Lung microvascular endothelial cell (primary cell): ENCODE data around the gene ANO4. TPM values are rescaled to one million over a fixed set of nuclear protein-coding genes. Genes with fewer than 3 reads are reported as not detected.
"Not testable (repeated sequence)": the region's sequence is repeated elsewhere in the genome, so short reads cannot be mapped to it uniquely, and the experiment has no call there.

Source experiments
- DNase-seq, 2 donors: peaks; one replicate each; pipeline versions ENCODE4 v3.0.0 to v3.0.0-alpha.2; 2010; ENCODE audit warnings: low read depth in 2 of 2
- total RNA-seq: library from RNA; depleted of rRNA; stranded (reverse); fragments of >200 nt; gene quantifications from 2 replicates; pipeline ENCODE4 v1.2.1, GENCODE V29; 2014

Gene ANO4
- total RNA-seq, 1 donor from 2014 or later: 0.99 TPM

- DNase-seq: no peak
These were observed 73.9 kb downstream of the ANO4 start for GRCh38 chr12:100868487-100868886.

GRCh38 chr12:100871195-100871734 lies 76.7 kb downstream of the ANO4 start:
- DNase-seq: no peak

GRCh38 chr12:100875156-100875555 lies 80.6 kb downstream of the ANO4 start:
- DNase-seq: no peak

- no peak for DNase-seq
These were observed 81.2 kb downstream of the ANO4 start for GRCh38 chr12:100875771-100876170.

- DNase-seq: peak in 1 of 2 donors; percentile 12
These were observed 83.2 kb downstream of the ANO4 start for GRCh38 chr12:100877776-100878175.

GRCh38 chr12:100895192-100895591 lies 100.6 kb downstream of the ANO4 start:
- no peak for DNase-seq

- no peak for DNase-seq
These were observed 101.6 kb downstream of the ANO4 start for GRCh38 chr12:100896192-100896591.

- no peak for DNase-seq
These were observed 102.7 kb downstream of the ANO4 start for GRCh38 chr12:100897240-100897639.

- no peak for DNase-seq
These were observed 104.7 kb downstream of the ANO4 start for GRCh38 chr12:100899301-100899700.

- DNase-seq: no peak
These were observed 106.2 kb downstream of the ANO4 start for GRCh38 chr12:100900808-100901207.

- no peak for DNase-seq
These were observed 106.7 kb downstream of the ANO4 start for GRCh38 chr12:100901266-100901665.

GRCh38 chr12:100904270-100904669 lies 109.7 kb downstream of the ANO4 start:
- DNase-seq: no peak

- DNase-seq: peak in 1 of 2 donors; percentile 7
These were observed 113.9 kb downstream of the ANO4 start for GRCh38 chr12:100908501-100908900.

- no peak for DNase-seq
These were observed 119.5 kb downstream of the ANO4 start for GRCh38 chr12:100913872-100914592.

- no peak for DNase-seq
These were observed 124.5 kb downstream of the ANO4 start for GRCh38 chr12:100919116-100919515.

- no peak for DNase-seq
These were observed 125.9 kb downstream of the ANO4 start for GRCh38 chr12:100920493-100920892.

- peak in 1 of 2 donors; percentile 71 for DNase-seq
These were observed 132.2 kb downstream of the ANO4 start for GRCh38 chr12:100926669-100927248.

- DNase-seq: no peak
These were observed 133.2 kb downstream of the ANO4 start for GRCh38 chr12:100927826-100928225.

- no peak for DNase-seq
These were observed 138.0 kb downstream of the ANO4 start for GRCh38 chr12:100932571-100932970.

GRCh38 chr12:100933531-100933930 lies 139.0 kb downstream of the ANO4 start:
- not testable (repeated sequence) for DNase-seq

- no peak for DNase-seq
These were observed 141.4 kb downstream of the ANO4 start for GRCh38 chr12:100935929-100936328.

- DNase-seq: no peak
These were observed 142.1 kb downstream of the ANO4 start for GRCh38 chr12:100936661-100937060.

- no peak for DNase-seq
These were observed 145.9 kb downstream of the ANO4 start for GRCh38 chr12:100940503-100940902.
